Stomach smooth muscle (tissue), 2 donors: ENCODE data around the gene SLAIN2.
"Not testable (repeated sequence)": the region's sequence is repeated elsewhere in the genome, so short reads cannot be mapped to it uniquely, and the experiment has no call there.

ENCODE experiments used
- H3K27ac ChIP-seq: one replicate; pipeline ENCODE4 v1.7.0; 2013; ENCODE audit warnings: mild to moderate bottlenecking, low read length, inconsistent platforms
- H3K27me3 ChIP-seq, 2 donors: one replicate each; pipeline ENCODE4 v1.7.0; 2013; ENCODE audit warnings: low read length in 2 of 2; ENCODE audit not compliant: insufficient read depth in 2 of 2, control insufficient read depth in 1 of 2
- H3K36me3 ChIP-seq, 2 donors: one replicate each; pipeline ENCODE4 v1.7.0; 2013; ENCODE audit warnings: low read length in 2 of 2; ENCODE audit not compliant: control insufficient read depth in 2 of 2, insufficient read depth in 2 of 2
- H3K4me1 ChIP-seq: one replicate; pipeline ENCODE4 v1.7.0; 2013; ENCODE audit warnings: low read length; ENCODE audit not compliant: control insufficient read depth, insufficient read depth
- H3K4me3 ChIP-seq, 2 donors: one replicate each; pipeline ENCODE4 v1.7.0; 2013; ENCODE audit warnings: low read length in 2 of 2
- H3K9ac ChIP-seq, 2 donors: one replicate each; pipeline ENCODE4 v1.7.0; 2013; ENCODE audit warnings: low read length in 2 of 2, mild to moderate bottlenecking in 1 of 2
- H3K9me3 ChIP-seq, 2 donors: one replicate each; pipeline ENCODE4 v1.7.0; 2013; ENCODE audit warnings: low read length in 2 of 2; ENCODE audit not compliant: control insufficient read depth in 2 of 2
- donor health status: healthy.
- donor health status: Pancreatic carcinoma.

Gene SLAIN2

DNA sequence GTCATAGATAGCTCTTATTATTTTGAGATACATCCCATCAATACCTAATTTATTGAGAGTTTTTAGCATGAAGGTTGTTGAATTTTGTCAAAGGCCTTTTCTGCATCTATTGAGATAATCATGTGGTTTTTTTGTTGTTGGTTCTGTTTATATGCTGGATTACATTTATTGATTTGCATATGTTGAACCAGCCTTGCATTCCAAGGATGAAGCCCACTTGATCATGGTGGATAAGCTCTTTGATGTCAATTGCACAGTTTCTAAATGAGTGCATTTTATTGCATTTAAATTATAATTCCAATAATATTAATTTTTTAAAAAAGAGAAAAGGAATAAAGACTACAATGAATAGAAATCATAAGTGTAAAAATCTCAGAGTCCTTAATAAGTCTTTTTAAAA, 26.6 kb upstream of the SLAIN2 start:
- not testable (repeated sequence) for H3K9ac ChIP-seq, H3K27ac ChIP-seq, H3K4me3 ChIP-seq, H3K36me3 ChIP-seq, H3K27me3 ChIP-seq, H3K4me1 ChIP-seq, H3K9me3 ChIP-seq

DNA sequence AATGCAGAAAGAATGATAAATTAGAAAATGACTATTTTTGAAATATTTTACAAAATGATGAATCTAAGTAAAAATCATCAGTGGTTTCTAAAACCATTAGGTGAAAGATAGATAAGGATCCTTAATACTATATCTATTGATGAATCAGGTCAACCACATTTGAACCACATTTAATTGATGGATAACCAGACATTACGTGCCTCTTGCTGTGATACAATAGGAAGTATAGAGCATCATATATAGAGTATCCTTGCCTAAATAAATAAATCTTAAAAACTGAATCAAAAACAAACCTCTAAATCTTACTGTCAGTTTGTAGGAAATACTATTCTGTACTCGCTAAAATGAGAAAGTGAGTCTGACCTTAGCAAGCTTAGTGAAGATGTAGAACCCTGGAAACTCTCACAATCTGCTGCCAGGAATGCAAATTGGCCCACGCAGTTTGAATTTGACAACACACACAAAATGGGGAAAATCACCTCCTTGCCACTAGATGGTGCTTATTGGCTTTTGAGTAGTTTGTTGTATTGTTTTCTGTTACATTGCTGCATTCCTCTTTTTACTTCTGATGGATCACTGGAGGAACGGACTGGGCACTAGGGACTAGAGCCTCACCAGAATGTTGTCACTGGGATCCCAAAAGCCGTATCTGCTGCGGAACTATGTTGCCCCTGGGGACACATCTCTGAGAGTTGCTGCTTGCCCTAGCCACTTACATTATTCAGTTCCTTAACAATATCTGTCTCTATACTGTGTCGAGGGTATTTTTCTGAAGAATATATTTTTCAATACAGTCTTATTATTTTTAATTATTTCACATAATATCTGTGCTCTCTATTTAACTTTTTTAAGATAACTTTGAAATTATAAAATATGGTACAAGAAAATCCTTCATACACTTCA, 25.4 kb upstream of the SLAIN2 start:
- no peak overlapping the region for H3K9ac ChIP-seq
- no peak overlapping the region for H3K27ac ChIP-seq
- H3K4me3 ChIP-seq: no peak overlapping the region

DNA sequence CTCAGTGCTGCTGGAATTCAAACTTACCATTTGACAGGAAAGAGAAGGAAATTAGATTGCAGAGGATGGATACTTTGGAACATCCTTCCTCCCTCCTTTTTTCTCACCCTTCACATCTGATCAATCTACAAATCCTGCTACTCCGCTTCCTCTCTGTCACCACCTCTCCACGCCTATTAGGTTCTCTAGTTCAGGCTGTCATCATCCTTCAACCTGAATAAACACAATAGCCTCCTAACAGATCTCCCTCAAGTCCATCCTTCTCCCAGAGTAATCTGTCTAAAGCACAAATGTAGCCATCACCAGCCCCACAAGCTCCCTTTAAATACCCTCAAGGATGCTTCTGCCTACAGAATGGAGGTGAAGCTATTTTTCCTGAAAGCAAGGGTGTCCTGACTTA, 20.0 kb upstream of the SLAIN2 start:
- no peak overlapping the region for H3K4me3 ChIP-seq
- no peaks in the 10 kb centered on the region for H3K4me1 ChIP-seq
- no peaks in the 10 kb centered on the region for H3K9me3 ChIP-seq
- no peak overlapping the region for H3K9ac ChIP-seq
- no peaks in the 10 kb centered on the region for H3K27me3 ChIP-seq
- no peak overlapping the region for H3K27ac ChIP-seq
- H3K36me3 ChIP-seq: no peaks in the 10 kb centered on the region

More for the DNA sequence above, 25.4 kb upstream of the SLAIN2 start:
- H3K27me3 ChIP-seq: no peaks in the 10 kb centered on the region
- H3K36me3 ChIP-seq: no peaks in the 10 kb centered on the region
- H3K9me3 ChIP-seq: no peaks in the 10 kb centered on the region
- H3K4me1 ChIP-seq: no peaks in the 10 kb centered on the region

DNA sequence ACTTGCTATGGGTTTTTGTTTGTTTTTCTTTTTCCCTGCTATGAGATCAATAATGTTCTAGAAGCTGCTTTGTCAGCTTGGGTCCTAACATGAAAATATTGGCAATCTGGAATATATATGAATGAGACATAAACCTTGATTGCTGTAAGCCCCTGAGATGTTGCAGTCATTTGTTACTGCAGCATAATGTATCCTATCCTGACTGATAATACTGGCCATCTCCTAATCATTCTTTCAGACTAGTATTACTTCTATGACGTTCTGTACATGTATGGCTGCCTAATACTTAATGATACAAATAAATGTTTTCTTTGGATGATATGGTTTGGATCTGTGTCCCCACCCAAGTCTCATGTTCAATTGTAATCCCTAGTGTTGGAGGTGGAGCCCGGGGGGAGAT, 19.3 kb upstream of the SLAIN2 start:
- H3K9me3 ChIP-seq: no peaks in the 10 kb centered on the region
- no peak overlapping the region for H3K27ac ChIP-seq
- H3K27me3 ChIP-seq: peaks cover 0 to 2% of the 10 kb centered on the region in 2 donors
- no peaks in the 10 kb centered on the region for H3K4me1 ChIP-seq
- H3K4me3 ChIP-seq: no peak overlapping the region
- H3K36me3 ChIP-seq: no peaks in the 10 kb centered on the region
- H3K9ac ChIP-seq: no peak overlapping the region

DNA sequence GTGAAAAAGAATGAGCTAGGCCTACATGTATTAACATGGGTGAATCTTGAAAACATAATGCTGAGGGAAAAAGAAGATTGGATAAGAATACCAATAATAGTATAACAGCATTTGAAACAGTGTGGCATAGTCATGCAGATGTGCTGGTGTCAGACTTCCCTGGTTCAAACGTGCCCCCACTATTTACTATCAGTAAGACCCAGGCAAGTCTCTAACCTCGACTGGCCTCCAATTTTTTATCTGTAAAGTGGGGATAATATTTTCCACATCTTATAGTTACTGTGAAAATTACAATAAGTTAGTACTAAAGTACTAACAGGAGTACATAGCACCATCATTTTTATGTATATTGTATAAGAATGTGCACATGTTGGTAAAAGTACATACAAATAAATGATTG, 17.0 kb upstream of the SLAIN2 start:
- no peaks in the 10 kb centered on the region for H3K4me1 ChIP-seq
- H3K27me3 ChIP-seq: peaks cover 0 to 2% of the 10 kb centered on the region in 2 donors
- no peak overlapping the region for H3K27ac ChIP-seq
- no peak overlapping the region for H3K4me3 ChIP-seq
- no peak overlapping the region for H3K9ac ChIP-seq
- H3K36me3 ChIP-seq: no peaks in the 10 kb centered on the region
- no peaks in the 10 kb centered on the region for H3K9me3 ChIP-seq

DNA sequence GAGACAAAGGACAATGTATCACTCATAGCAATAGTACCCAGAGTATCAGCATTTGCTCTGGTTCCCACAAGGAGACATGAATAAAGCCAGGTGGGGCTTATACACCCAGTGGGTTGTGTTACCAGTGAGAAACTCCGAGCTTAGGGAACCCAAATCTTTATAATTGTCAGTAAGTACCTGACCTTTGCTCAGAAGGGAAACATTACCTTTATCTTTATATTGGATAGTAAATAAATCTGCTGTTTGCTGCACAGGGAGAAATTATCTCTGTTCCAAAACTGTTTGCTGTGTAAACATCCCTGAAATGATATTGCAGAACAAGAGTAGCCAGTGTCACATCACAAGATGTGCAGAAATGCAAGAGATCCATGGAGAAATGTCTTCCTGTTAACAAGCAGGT, 12.1 kb upstream of the SLAIN2 start:
- no peaks in the 10 kb centered on the region for H3K9me3 ChIP-seq
- H3K36me3 ChIP-seq: no peaks in the 10 kb centered on the region
- no peak overlapping the region for H3K27ac ChIP-seq
- H3K9ac ChIP-seq: no peak overlapping the region
- no peak overlapping the region for H3K4me3 ChIP-seq
- peaks cover 0 to 2% of the 10 kb centered on the region in 2 donors for H3K27me3 ChIP-seq
- no peaks in the 10 kb centered on the region for H3K4me1 ChIP-seq

DNA sequence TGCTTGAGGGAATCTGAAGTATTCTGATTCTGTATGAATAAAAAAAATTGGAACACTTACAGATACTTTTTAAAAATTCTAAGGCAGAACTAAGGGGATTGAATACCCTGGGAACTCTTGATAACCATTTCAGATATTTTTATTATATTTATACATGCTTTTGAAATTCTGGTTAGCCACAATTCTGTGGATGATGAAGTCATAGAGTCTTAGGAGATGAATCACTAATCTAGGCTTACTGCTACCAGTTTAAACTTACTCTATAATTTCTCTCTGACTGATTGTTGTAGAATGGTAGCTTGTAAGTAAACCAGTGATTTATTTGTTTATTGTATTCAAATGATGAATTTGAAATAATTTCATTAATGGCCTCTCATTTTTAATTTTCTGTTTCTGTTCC, 11.4 kb upstream of the SLAIN2 start:
- Histone ChIP-seq H3K4me3 (no peak overlapping the region), H3K27ac (no peak overlapping the region), H3K9me3 (no peaks in the 10 kb centered on the region), H3K9ac (no peak overlapping the region), H3K27me3 (peaks cover 0 to 2% of the 10 kb centered on the region in 2 donors), H3K4me1 (no peaks in the 10 kb centered on the region), H3K36me3 (no peaks in the 10 kb centered on the region)

DNA sequence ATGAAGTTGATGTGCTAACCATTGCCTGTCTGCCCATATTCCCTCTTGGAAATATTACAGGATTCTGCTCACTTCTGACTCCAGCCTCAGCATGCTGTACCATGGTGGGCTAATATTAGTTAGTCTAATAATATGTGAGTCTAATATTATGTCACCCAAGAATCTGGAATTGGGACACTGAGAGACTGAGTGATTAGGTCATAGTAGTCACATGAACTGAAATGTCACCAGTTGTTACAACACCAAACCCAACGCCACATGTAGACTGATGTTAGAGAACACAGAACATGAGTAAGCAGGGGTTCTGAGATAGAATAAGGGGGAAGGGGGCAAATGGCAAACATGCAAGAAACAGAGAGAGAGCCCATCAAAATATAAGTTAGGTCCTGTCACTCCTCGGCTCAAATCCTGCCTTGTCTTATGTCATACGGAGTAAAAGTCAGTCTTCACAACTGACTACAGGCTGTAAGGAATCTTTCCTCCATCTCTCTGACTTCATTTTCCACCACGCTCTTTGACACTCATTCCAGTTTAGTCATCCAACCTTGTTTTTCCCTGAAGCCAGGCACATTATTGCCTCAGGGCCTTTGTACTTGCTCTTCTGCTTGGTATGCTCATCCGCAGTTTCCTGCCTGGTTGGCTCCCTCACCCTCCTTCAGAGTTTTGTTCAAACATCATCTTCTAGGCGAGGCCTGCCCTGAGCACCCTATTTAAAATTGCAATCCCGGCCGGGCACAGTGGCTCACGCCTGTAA, 9.6 kb upstream of the SLAIN2 start:
- no peak overlapping the region for H3K4me3 ChIP-seq
- no peaks in the 10 kb centered on the region for H3K9me3 ChIP-seq
- no peak overlapping the region for H3K27ac ChIP-seq
- H3K4me1 ChIP-seq: no peaks in the 10 kb centered on the region
- no peaks in the 10 kb centered on the region for H3K36me3 ChIP-seq
- H3K27me3 ChIP-seq: peaks cover 0 to 2% of the 10 kb centered on the region in 2 donors
- H3K9ac ChIP-seq: no peak overlapping the region

DNA sequence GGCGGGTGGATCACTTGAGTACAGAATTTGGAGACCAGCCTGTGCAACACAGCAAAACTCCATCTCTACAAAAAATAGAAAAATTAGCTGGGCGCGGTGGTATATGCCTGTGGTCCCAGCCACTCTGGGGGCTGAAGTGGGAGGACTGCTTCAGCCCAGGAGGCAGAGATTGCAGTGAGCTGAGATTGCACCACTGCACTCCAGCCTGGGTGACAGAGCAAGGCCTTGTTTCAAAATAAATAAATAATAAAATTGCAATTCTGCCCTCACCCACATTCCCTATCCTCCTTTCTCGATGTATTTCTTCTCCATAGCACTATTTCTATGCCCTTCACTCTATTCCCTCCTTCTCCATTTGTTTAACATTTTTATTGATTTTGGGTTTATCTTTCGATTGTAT, 8.7 kb upstream of the SLAIN2 start:
- Histone ChIP-seq H3K36me3 (no peaks in the 10 kb centered on the region), H3K4me3 (no peak overlapping the region), H3K9me3 (no peaks in the 10 kb centered on the region), H3K27ac (no peak overlapping the region), H3K27me3 (no peaks in the 10 kb centered on the region), H3K4me1 (no peaks in the 10 kb centered on the region), H3K9ac (no peak overlapping the region)

DNA sequence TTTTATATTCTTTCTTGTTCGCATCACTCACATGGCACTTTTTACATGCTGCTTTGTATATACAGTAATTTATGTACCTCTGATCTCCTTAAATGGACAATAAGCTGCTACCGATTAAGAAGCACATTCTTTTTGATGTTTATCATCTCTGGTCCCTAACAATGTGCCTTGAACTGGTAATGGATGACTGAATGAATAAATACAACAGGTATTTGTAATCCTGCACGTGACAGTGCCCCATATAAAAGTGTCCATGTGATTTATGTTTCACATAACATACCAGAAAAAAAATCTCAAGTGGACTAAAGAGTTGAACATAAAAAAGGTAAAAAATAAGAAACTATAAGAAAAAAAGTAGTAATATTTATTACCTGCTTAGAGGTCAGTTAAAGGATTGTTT, 7.7 kb upstream of the SLAIN2 start:
- no peaks in the 10 kb centered on the region for H3K27me3 ChIP-seq
- H3K9me3 ChIP-seq: no peaks in the 10 kb centered on the region
- no peak overlapping the region for H3K4me3 ChIP-seq
- H3K9ac ChIP-seq: no peak overlapping the region
- H3K36me3 ChIP-seq: no peaks in the 10 kb centered on the region
- no peak overlapping the region for H3K27ac ChIP-seq
- no peaks in the 10 kb centered on the region for H3K4me1 ChIP-seq

DNA sequence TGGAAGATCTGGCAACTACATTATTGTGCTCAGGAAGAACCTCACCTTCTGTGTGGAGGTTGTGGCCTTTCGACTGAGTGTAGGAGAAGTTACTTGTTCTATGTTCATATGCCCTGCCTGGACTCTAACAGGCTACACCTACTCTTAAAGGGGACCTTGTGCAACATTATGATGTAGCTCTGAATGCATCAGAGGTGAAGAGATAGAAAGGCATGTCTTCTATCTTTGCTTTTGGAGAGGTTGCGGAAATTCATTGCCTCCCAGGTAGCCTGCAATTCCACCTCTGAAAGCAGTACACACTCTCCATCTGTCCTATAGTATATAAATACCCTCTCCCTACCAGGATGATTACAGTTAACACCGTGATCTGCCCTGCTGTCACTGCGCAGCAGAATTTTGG, 7.1 kb upstream of the SLAIN2 start:
- Histone ChIP-seq H3K27me3 (no peaks in the 10 kb centered on the region), H3K4me1 (no peaks in the 10 kb centered on the region), H3K4me3 (no peak overlapping the region), H3K9ac (no peak overlapping the region), H3K27ac (no peak overlapping the region), H3K36me3 (no peaks in the 10 kb centered on the region), H3K9me3 (no peaks in the 10 kb centered on the region)
